ENCODE measurements around the gene PCNA. TPM values are rescaled to one million over a fixed set of nuclear protein-coding genes. Genes with fewer than 3 reads are reported as not detected.

PCNA gene
- total and polyA plus RNA-seq, 8 donors: 0.87 to 82.3 (median 65.8) TPM

- WGBS, 5 donors: 38 to 74% (median 57%) methylated on average over 4 of the region's 4 CpGs
- no peak for DNase-seq
- Histone ChIP-seq H3K27me3 (no peaks in the 10 kb centered on the region), H3K9me3 (no peaks in the 10 kb centered on the region), H3K4me1 (peaks cover 0 to 25% (median 17%) of the 10 kb centered on the region in 4 donors), H3K4me3 (no peak overlapping the region), H3K27ac (no peak overlapping the region), H3K36me3 (no peaks in the 10 kb centered on the region)
- intact Hi-C loops (cut with DNase I; ENCODE audit: low total_unique reads): no loop called here
- no peak for TF ChIP-seq POLR2AphosphoS5 (IDR thresholded peaks at IDR 0.05)
Measured at GRCh38 chr20:5070570-5070969, 49.2 kb downstream of the PCNA start.

GRCh38 chr20:5070081-5070480, 49.7 kb downstream of the PCNA start:
- Histone ChIP-seq H3K4me1 (peaks cover 0 to 27% (median 17%) of the 10 kb centered on the region in 4 donors), H3K4me3 (no peak overlapping the region), H3K36me3 (no peaks in the 10 kb centered on the region), H3K27ac (no peak overlapping the region), H3K27me3 (no peaks in the 10 kb centered on the region), H3K9me3 (no peaks in the 10 kb centered on the region)
- no peak for DNase-seq
- intact Hi-C loops (cut with DNase I; ENCODE audit: low total_unique reads): no loop called here
- 91 to 96% (median 94%) methylated on average over 7 of the region's 7 CpGs for WGBS, 5 donors
- TF ChIP-seq CTCF (IDR thresholded peaks at IDR 0.05): no peak
- no peak for TF ChIP-seq POLR2A (IDR thresholded peaks at IDR 0.05)
- TF ChIP-seq EP300 (IDR thresholded peaks at IDR 0.05): no peak
- no peak for TF ChIP-seq POLR2AphosphoS5 (IDR thresholded peaks at IDR 0.05)

GRCh38 chr20:5069141-5069806, 50.5 kb downstream of the PCNA start:
- Histone ChIP-seq H3K4me3 (no peak overlapping the region), H3K9me3 (no peaks in the 10 kb centered on the region), H3K36me3 (no peaks in the 10 kb centered on the region), H3K27me3 (no peaks in the 10 kb centered on the region), H3K27ac (no peak overlapping the region), H3K4me1 (peaks cover 0 to 26% (median 17%) of the 10 kb centered on the region in 4 donors)
- WGBS, 5 donors: 84 to 88% (median 86%) methylated on average over 8 of the region's 8 CpGs
- intact Hi-C loops (cut with DNase I; ENCODE audit: low total_unique reads): no loop called here
- DNase-seq: no peak
- TF ChIP-seq POLR2AphosphoS5 (IDR thresholded peaks at IDR 0.05): no peak
- no peak for TF ChIP-seq CTCF (IDR thresholded peaks at IDR 0.05)
- no peak for TF ChIP-seq EP300 (IDR thresholded peaks at IDR 0.05)
- TF ChIP-seq POLR2A (IDR thresholded peaks at IDR 0.05): no peak

GRCh38 chr20:5067877-5068645, 51.7 kb downstream of the PCNA start:
- no peak for DNase-seq
- intact Hi-C loops (cut with DNase I; ENCODE audit: low total_unique reads): no loop called here
- 81 to 93% (median 88%) methylated on average over 8 to 9 of the region's 9 CpGs for WGBS, 5 donors
- Histone ChIP-seq H3K36me3 (no peaks in the 10 kb centered on the region), H3K4me1 (peaks cover 0 to 14% (median 9%) of the 10 kb centered on the region in 4 donors), H3K4me3 (no peak overlapping the region), H3K27ac (no peak overlapping the region), H3K9me3 (no peaks in the 10 kb centered on the region), H3K27me3 (no peaks in the 10 kb centered on the region)
- TF ChIP-seq POLR2AphosphoS5 (IDR thresholded peaks at IDR 0.05): no peak
- TF ChIP-seq CTCF (IDR thresholded peaks at IDR 0.05): no peak
- no peak for TF ChIP-seq EP300 (IDR thresholded peaks at IDR 0.05)
- no peak for TF ChIP-seq POLR2A (IDR thresholded peaks at IDR 0.05)

Data from stomach (tissue), 9 donors.